ENCODE data around the gene TMEM185B. TPM values are rescaled to one million over a fixed set of nuclear protein-coding genes. Genes with fewer than 3 reads are reported as not detected.
"Not testable (repeated sequence)": the region's sequence is repeated elsewhere in the genome, so short reads cannot be mapped to it uniquely, and the experiment has no call there.

Gene TMEM185B
- total RNA-seq, result 27.4 and 31.3 TPM in 2 replicates

DNA sequence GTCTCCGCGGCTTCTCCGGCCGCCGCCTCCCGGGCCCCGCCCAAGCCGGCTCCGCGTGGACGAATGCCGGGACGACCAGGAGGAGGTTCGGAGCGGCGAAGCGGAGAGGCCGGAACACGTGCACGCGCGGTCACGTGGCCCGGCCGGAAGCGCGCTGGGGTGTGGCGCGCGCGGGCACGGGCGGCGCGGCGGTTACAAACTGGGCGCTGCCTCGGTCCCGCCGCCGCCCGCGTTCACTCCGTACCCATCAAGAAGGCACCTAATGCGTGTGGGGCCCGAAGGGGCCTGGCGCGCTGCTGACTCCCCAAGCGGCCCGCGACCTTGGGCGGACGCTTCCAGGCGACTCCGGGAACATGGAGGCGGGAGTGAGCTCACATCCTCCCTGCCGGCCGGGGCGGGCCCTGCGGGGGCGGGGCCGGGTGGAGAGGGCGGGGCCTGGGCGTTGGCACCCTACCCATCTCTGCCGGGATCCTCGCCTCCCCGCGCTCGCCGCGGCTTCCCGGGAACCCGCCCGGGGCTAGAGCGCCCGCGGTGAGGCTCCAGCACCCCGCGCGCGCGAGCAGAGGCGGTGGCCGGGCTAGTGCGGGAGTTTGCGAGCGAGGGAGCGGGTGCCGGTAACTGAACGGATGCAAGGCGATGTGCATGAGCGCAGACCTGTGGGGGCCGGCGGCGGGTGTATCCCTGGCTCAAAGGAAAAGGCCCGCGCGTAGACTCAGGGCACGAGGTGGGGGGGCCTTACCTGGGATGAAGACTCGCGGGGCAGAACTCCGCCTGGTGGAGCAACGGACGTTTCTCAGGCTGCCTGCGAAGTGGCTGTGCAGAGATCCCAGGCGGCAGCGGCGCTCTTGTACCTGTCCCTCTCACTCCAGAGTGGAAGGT lies at the start of gene TMEM185B:
Gene TMEM185B (minus strand): TSS at position 367 of the 879 bp plus-strand sequence. CDS start 424 bp downstream, outside the sequence.
- DNase-seq (ENCODE audit: low read depth, low spot score), result peak; percentile 37

DNA sequence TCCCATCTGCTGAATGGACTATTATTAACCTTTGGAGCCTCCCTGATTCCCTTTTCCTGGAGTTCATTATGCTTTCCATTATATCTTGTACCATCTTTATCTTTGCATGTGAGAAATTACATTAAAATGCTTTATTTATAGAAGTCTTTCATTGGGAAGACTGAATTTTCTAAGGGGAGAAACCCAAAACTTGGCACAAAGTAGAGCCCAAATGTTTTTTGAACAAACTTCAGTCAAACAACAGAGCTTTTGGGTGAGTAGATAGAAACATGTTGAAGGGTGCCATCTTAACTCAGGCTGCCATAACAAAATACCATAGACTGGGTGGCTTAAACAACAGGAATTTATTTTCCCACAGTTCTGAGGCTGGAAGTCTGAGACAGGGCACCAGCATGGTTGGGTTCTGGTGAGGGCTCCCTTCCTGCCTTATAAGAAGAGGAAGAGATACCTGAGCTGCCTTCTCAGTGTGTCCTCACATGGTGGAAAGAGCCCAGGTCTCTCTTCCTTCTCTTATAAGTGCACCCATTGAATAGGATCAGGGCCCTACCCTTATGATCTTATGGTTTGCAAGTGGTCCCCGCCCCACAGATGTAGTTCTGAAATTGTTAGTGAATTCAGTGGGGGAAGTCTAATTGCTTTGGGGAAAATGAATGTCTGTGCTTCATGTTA lies 48.6 kb upstream of the TMEM185B start:
- no peak for DNase-seq (ENCODE audit: low read depth, low spot score)

DNA sequence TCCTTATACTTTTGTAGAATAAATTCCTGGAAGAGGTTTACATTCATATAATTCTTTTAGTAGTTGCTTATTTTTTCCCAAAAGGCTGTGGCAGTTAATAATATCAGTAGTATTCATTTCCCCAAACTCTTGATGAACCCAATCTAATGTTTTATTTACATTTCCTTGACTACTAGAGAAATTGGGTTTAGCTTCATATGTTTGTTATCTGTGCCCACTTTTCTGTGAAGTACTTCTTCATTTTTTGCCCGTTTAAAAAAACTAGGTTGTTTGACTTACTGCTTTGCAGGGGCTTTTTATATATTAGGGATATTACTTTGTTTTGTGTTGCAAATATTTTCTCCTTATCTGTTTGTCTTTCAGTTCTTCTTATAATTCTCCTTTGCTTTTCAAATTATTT lies 46.6 kb upstream of the TMEM185B start:
- DNase-seq (ENCODE audit: low read depth, low spot score), result no peak

DNA sequence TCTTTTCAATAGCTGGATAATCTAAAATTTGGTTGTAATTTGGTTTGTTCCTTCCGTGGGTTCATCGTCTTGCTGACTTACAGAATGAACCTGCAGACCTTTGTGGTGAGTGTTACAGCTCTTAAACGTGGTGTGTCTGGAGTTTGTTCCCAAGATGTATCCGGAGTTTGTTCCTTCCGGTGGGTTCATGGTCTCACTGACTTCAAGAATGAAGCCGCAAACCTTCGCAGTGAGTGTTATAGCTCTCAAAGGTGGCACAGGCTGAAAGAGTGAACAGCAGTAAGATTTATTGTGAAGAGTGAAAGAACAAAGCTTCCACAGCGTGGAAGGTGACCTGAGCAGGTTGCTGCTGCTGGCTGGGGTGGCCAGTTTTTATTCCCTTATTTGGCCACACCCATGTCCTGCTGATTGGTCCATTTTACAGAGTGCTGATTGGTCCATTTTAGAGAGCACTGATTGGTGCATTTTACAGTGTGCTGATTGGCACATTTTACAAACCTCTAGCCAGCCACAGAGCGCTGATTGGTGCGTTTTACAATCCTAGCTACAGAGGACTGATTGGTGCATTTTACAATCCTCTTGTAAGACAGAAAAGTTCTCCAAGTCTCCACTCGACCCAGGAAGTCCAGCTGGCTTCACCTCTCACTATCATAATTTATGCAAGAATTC lies 46.0 kb upstream of the TMEM185B start:
- no peak for DNase-seq (ENCODE audit: low read depth, low spot score)

DNA sequence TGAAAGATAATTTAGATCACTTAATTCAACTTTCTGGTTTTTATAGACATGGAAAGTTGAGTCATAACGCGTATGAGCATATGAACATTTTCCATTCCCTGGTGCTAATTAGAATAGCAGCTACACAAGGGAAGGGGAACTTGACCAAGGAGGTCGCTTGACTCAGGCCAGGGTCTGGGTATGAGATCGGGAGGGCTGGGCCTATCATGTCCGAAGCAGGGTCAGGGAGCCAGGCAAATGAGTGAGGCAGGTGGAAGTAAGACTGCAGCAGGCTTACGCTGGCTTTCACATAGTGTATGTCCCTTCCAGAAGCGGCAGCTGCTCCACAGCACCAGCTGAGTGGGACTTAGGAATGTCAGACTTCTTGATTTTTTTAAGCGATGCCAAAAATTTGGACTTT lies 44.1 kb upstream of the TMEM185B start:
- DNase-seq (ENCODE audit: low read depth, low spot score), result no peak

DNA sequence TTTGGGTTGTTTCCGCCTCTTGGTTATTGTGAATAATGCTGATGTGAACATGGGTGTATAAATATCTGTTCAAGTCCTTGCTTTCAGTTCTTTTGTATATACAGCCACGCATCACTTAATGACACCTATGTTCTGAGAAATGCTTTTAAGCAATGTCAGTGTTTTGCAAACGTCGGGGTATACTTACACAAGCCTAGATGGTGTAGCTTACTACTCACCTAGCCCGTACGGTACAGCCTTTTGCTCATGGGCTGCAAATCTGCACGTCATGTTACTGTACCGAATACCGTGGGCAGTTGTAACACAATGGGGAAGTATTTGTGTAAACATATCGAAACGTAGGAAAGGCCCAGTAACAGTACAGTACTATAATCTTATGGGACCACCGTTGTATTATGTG lies 41.8 kb upstream of the TMEM185B start:
- no peak for DNase-seq (ENCODE audit: low read depth, low spot score)

DNA sequence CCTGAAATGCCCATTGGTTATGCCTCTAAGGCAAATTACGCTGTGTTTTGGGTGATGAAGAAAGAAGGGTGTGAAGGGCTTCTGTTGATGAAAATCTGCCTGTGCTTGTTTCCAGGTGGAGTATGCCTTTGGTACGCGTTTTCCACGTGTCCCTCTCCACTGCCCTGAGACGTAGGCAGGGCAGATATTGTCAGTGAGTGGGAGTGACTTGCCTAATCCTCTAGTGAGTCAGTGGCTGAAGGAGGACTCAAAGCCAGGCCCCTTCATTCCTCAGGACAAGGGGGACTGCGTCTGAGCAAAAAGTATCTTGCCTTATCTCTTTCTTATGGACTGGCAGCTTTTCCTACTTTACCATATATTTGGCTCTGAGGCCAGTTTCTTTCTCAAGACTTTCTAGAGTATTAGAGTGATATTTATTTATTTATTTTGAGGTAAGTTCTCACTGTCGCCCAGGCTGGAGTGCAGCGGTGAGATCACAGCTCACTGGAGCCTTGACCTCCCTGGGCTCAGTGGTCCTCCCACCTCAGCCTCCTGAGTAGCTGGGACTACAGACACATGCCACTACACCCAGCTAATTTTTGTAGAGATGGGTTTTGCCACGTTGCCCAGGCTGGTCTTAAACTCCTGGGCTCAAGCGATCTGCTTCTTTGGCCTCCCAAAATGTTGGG lies 39.7 kb upstream of the TMEM185B start:
- no peak for DNase-seq (ENCODE audit: low read depth, low spot score)

DNA sequence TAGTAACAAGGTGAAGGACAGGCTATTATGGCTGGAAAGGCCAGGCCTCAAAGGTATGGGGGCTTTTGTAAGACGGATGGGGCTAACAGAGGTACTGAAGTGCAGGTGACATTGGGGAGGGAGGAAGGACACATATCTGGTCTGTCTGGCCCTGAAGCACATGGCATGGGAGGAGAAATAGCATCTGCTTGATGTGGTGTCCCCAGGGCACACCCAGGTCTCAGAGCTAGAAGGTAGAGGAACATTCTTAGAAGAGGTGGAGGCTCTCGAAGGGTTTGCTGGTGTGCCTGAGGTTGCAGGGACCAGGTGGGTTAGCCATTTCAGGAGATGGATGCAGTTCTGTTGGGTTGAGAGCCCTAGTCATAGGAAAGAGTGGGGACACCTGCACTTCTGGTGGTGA lies 39.0 kb upstream of the TMEM185B start:
- no peak for DNase-seq (ENCODE audit: low read depth, low spot score)

DNA sequence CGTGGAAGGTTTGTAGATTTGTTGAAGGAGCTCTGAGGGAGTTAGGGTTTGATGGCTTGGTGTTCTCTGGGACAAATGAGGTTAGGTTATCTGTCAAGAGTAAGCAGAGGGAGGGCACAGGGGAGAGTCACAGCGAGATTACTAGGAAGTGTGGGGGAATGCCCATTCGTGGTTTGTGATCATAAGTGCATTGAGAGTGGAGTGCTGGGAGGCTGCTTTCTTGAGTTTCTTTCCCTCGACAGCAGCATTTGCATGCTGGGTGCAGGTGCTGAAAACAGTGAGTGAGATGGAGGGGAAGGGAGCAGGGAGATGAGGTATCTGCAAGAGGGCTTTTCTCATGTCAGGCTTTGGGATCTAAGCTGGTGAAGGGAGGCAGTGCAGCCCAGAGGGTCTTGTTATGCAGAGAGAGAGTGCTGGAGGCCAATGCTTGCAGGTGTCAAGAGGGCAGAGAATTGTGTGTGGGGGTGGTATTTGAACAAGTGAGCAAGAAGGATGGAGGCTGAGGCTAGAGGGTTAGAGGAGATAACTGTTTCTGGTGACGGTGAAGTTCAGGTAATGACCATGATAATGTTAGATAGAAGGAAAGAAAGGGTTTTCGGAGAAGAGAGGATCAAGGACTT lies 38.3 kb upstream of the TMEM185B start:
- no peak for DNase-seq (ENCODE audit: low read depth, low spot score)

DNA sequence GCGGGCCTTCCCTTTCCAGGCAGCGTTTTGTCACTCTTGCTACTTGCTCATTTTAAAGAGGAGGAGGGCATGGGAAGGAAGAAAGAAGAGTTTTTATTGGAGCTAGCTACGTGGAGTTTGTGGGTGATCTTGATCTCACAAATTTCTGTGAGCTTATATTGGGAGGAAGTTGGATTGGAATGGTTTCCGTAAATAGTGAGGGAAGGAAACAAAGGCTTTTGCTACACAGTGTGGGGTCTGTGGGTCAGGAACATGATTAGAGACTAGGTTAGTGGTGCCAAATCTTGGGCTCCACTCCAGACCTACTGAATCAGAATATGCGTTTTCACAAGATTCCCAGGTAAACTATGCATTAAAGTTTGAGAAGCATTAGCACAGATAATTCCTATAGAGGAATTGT lies 37.5 kb upstream of the TMEM185B start:
- no peak for DNase-seq (ENCODE audit: low read depth, low spot score)

DNA sequence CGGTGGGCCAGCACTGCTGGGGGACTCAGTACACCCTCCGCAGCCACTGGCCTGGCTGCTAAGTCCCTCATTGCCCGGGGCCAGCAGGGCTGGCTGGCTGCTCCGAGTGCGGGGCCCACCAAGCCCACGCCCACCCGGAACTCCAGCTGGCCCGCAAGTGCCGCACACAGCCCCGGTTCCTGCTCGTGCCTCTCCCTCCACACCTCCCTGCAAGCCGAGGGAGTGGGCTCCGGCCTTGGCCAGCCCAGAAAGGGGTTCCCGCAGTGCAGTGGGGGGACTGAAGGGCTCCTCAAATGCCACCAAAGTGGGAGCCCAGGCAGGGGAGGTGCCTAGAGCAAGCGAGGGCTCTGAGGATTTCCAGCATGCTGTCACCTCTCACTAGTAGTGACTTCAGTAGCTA lies 36.7 kb upstream of the TMEM185B start:
- DNase-seq (ENCODE audit: low read depth, low spot score), result not testable (repeated sequence)

DNA sequence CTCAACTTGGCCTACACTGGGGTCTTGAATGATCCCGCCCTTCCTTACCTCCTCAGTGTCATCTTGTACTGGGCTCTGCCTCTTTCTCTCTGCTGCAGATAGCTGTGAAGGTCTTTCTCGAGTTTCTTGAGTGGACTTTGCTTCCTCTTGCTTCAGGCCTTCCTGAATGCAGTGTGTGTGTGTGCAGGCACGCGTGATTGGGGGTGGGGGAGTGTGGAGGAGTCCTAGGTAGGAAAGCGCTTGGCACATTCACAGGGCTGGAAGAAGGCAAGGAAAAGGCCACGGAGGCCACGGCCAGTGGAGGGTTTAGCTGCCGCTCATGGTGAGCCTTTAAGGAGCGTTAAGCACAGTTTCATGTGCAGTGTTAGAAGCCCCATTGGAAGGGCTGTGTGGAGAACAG lies 35.0 kb upstream of the TMEM185B start:
- DNase-seq (ENCODE audit: low read depth, low spot score), result no peak

DNA sequence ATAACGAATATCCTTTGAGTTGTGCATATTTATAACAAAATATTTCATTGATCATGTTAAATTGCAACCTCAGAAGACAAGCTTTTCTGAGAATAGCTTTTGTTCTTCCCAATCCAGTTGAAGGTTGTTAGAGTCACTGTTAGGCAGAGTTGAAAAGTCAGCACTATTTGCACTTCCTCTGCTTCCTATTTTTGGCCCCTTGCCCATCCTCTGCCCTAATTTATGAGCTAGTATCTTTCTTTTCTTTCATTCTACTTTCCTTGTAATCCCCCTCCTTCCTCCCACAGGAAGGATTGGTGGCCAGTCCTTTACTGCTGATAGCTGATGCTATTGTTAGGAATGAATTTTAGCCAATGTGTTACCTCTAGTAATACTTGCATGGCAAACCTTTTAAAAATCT lies 34.3 kb upstream of the TMEM185B start:
- DNase-seq (ENCODE audit: low read depth, low spot score), result no peak

DNA sequence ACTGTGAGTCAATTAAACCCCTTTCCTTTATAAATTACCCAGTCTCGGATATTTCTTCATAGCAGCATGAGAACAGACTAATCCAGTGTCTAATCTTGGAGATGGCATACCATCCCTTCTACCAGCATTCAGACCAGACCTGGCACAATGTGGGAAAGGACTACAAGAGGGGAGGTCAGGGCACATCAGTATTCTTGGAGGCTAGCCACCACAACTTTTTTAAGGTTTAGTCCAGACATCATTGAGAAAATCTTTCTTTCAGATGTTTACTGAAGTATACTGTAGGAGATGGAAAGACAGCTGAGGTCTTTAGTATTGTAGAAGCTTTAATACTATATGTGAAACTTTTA lies 33.4 kb upstream of the TMEM185B start:
- DNase-seq (ENCODE audit: low read depth, low spot score), result no peak

DNA sequence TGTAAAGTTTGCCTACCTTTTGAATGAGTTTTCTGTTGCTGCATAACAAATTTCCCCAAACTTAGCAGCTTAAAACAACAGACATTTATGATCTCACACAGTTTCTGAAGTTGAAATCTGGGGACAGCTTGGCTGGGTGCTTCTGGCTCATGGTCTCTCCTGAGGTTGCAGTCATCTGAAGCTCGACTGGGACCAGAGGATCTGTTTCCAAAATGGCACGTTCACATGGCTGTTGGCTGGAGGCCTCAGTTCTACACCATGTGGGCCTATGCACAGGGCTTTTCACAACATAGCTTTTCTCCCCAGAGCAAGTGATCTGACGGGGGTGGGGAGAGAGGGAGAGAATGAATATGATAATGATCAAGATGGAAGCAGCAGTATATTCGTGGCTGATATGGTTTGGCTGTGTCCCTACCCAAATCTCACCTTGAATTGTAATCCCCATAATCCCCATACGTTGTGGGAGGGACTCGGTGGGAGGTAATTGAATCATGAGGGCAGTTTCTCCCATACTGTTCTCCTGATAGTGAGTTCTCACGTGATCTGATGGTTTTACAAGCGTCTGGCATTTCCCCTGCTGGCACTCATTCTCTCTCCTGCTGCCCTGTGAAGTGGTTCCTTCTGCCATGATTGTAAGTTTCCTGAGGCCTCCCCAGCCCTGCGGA lies 32.9 kb upstream of the TMEM185B start:
- DNase-seq (ENCODE audit: low read depth, low spot score), result no peak

DNA sequence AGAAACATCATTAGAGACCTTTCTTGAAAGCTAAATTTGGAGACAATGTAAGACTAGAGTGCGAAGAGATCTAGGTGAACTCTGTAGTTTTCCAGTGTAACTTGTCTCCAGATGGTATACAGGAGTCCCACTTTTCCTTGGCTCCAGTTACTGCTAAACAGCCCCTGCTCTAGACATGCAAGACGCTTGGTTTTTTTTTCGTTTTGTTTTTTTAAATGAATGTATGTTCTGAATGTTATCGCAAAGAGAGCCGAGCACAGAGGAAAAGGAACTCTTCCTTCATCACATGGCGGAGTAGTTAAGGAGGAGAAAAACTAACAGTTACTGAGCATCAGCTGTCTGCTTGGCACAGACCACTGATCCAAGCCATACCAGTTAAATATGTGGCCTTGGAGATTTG lies 31.9 kb upstream of the TMEM185B start:
- no peak for DNase-seq (ENCODE audit: low read depth, low spot score)

DNA sequence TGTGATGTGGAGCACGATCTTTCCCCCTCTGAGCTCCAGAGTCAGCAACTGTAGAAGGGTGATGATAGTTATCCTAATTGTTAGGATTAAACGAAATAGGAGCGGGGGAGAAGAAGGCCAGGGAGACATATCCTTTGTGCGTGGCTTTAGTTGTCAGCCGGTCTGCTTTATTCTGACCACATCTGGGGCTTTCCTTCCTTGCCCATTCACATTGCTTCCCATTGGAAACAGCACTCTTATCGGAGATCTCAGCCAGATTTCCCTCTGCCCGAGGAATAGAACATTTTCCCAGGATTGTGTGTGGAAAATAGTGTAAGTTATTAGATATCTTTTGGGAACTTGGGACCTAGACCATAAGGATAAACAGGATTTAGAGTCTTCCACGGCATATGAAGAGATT lies 31.0 kb upstream of the TMEM185B start:
- no peak for DNase-seq (ENCODE audit: low read depth, low spot score)

DNA sequence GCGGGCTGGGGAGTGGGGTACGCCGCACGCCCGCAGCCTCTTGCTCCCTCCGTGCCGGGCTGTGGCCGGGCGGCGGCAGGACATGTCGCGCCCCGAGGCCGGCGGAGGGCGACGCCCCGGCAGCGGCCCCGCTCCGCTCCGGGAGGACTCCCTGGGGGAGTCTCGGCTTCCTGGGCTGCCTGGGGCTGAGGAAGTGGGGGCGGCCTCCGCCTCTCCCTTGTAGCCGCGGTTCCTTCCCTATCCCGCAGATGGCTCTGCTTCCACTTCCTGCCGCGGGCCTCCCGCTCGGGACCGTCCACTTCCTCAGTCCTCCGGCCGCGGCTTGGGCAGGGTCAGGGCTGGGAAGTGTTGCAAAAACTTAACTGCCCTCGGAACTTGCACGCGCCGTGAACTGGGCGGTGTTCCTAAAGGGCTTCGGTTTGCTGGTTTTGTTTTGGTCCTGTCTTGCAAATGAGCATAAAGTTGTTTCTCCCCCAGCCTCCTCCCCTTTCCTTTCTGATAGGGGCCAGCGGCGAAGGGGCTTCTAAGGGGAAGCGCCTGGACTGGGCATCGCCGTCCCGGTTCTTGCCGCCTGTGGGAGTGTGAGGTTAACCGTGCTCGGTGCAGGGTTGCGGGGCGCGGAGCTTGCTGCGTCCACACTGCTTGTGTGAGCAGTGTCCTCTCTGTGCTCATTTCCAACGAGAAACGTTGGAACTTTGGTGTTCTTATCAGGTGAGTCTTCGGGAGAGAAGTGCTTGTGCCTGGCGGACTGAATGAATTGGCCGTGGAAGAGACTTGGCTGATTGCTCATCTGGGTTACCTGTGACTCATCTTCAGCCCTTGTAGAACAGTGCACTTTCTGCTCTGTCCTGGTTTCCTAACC lies 30.1 kb upstream of the TMEM185B start:
- DNase-seq (ENCODE audit: low read depth, low spot score), result no peak

DNA sequence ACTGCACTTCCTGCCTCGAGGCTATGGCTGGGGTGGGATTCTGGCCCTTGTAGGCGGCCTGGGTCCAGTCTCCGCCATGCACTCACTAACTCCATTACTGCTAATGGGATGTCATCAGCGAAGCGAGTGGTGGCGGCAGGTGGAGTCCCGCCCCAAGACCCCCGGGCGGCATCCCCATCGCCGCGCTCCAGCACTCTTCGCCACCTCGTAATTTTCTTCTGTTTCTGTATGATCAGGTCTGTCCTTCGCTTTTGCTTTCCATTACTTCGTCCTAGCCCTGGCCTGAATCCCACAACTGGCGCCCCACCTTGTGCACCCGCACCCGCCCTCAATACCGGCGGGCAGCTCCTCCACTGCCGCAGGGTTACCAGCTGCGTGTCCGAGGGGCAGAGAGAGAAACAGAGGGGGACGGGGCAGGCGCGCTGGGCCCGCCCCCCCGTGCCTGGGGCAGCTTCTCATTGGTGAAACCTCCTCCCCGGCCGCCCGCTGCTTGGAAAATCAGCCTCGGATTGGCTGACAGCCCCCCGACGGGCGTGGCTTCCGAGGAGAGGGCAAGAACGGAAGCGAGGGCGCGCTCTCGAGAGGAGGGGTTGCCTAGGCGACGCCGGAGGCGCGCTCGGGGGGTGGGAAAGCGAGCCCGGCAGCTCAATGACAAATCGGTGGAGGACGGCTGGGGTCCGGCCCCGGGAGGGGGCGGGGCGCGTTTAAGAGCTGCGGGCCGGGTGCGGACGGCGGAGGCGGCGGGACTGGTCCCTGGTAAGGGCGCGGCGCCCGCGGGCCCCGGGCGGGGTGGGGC lies 29.2 kb upstream of the TMEM185B start, which contains the start of gene RALB:
Gene RALB (plus strand): TSS at position 628 of the 796 bp plus-strand sequence. CDS start 25,813 bp downstream, outside the sequence.
- DNase-seq (ENCODE audit: low read depth, low spot score), result peak; percentile 94

Data from pulmonary artery endothelial cell (primary cell).